Endometrial microvascular endothelial cells (primary cell): Measurements from ENCODE around the gene ZNF586. TPM values are rescaled to one million over a fixed set of nuclear protein-coding genes. Genes with fewer than 3 reads are reported as not detected.
"Not testable (repeated sequence)": the region's sequence is repeated elsewhere in the genome, so short reads cannot be mapped to it uniquely, and the experiment has no call there.

ENCODE experiments used
- in situ Hi-C: cut with HindIII; loops from 2 replicates; pipeline ENCODE4 v1.10.0; 2017; ENCODE audit warnings: low sequenced_read_pairs, low pct_unique_long_range_greater_than_20kb; ENCODE audit errors: inconsistent ontology term
- total RNA-seq: library from RNA; depleted of rRNA; stranded (reverse); fragments of >200 nt; gene quantifications from one replicate; pipeline ENCODE4 v1.2.3, GENCODE V29; 2015; ENCODE audit errors: inconsistent ontology term

The ZNF586 gene
- total RNA-seq, 1 donor from 2014 or later: 11.5 TPM

DNA sequence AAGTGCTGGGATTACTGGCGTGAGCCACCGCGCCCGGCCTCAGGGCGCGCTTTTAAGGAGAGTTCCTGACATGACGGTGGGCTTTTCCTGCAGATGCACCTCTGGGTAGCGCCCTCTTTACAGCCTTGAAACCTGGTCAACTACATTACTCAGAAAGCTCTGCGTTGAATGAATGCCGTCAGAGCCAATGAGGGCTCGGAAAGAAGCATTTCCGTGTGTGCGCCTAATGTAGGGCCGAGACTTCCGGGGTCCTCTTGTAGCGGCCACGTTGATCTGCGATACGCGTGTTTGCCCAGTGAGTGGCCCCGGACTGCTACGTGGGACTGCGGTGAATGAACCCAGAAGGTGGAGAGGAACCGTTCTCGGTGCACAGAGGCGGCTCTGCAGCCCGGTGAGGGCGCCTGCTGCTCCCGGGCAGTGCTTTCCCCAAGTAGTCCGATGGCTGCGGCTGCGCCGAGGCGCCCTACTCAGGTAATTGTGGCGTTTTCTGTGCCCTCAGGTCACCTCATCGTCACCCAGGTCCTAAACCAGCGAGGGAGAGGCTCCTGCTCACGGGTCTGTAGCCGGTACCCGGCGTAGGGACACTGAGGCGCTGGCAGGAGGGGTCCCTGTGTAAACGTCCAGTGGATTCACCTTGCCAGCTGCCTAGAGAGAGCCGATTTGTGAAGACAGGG, 50.1 kb downstream of the ZNF586 start:
- in situ Hi-C loops: no loop called here

DNA sequence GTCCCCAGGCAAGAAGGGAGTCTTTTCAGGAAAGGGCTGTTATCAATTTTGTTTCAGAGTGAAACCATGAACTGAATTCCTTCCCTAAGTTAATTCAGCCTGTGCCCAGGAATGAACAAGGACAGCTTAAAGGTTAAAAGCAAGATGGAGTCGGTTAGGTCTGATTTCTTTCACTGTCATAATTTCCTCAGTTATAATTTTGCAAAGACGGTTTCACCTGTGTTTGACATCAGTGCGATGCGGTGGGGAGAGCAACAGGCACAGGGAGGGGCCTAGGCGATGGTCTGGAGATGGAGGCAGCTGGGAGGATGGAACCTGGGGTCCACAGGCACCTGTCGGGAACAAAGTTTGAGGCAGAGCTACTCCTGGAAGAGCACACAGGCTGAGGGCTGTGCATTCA, 51.1 kb downstream of the ZNF586 start:
- in situ Hi-C loops: no loop called here

DNA sequence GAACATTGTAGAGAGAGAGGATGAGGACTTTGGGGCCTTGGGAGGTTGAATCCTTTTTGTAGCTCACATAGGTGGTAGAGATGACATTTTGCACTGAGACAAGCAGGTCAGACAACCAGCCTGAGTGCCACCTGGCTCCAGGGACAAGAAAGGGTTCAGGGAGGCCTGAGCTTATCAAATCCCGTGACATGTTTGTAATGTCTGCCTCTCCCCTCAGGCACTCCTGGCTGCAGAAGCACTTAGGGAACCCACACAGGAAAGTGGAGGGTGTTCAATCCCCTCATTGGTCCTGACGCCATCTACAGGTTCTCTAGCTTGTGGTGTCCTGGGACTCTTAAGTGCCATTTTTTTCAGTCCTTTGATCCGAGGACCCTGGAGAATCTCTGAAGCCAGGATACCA, 51.6 kb downstream of the ZNF586 start:
- in situ Hi-C loops: not testable (repeated sequence)

DNA sequence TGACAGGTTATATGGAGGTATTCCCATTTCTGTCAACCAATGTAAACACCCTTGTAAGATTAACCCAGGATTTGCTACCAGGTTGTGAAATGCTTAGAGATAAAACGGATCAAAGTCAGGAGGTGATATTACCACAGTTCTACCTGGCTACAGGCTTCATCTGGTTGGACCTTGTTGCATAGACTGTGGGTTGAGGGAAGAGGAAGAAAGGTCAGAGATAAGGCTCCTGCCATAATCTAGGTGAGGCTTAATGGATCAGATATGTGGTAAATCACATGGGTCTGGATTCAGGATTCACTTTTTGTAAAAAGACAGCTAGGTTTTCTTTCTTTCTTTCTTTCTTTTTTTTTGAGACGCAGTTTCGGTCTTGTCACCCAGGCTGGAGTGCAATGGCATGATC, 52.0 kb downstream of the ZNF586 start:
- in situ Hi-C loops: not testable (repeated sequence)

DNA sequence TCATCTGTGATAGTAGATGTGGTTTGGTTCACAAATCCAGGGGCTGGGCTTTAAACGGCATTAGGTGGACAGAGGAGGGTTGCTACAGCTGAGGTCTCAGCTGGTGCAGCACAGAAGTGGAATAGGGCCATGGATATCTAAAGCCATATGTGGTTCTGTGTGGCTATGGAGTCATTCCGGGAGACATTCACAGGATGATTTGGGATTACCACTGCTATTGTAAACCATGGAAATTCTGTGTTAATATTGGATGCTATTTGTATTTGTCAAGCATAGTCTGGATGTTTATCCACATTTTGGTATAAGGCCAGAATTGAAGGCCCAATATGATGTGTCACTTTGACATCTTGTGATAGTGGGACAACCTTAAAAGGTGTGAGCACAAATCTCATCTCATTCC, 53.7 kb downstream of the ZNF586 start:
- in situ Hi-C loops: not testable (repeated sequence)

DNA sequence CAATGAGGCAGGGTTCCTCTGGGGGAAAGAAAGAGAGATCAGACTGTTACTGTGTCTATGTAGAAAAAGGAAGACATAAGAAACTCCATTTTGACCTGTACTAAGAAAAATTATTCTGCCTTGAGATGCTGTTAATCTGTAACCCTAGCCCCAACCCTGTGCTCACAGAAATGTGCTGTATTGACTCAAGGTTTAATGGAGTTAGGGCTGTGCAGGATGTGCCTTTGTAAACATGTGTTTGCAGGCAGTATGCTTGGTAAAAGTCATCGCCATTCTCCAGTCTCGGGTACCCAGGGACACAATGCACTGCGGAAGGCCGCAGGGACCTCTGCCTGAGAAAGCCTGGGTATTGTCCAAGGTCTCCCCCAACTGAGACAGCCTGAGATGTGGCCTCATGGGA, 54.1 kb downstream of the ZNF586 start:
- in situ Hi-C loops: not testable (repeated sequence)

DNA sequence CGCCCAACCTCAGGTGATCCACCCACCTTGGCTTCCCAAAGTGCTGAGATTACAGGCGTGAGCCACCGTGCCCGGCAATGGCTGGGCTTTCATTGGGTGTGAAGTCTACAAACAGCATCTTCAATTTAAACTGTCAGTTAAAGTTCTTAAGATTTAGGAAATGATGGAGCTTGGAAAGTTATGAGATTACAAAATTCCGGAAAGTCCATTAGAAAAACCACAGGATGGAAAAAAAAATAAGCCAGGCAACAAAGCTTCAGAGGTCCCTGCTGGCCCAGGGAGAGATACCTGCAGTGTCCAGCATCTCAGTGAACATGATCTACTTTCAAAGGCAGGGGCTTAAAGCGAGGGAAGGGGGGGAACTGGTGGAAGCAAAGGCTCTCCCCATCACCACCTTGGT, 56.0 kb downstream of the ZNF586 start:
- in situ Hi-C loops: no loop called here

DNA sequence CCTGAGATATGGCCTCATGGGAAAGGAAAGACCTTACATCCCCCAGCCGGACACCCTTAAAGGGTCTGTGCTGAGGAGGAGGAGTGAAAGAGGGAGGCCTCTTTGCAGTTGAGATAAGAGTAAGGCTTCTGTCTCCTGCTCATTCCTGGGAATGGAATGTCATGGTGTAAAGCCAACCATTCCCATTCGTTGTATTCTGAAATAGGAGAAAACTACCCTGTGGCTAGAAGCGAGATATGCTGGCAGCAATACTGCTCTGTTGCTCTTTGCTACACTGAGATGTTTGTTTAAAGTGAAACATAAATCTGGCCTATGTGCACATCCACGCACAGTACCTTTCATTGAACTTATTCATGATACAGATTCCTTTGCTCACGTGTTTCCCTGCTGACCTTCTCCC, 59.8 kb downstream of the ZNF586 start:
- in situ Hi-C loops: no loop called here

DNA sequence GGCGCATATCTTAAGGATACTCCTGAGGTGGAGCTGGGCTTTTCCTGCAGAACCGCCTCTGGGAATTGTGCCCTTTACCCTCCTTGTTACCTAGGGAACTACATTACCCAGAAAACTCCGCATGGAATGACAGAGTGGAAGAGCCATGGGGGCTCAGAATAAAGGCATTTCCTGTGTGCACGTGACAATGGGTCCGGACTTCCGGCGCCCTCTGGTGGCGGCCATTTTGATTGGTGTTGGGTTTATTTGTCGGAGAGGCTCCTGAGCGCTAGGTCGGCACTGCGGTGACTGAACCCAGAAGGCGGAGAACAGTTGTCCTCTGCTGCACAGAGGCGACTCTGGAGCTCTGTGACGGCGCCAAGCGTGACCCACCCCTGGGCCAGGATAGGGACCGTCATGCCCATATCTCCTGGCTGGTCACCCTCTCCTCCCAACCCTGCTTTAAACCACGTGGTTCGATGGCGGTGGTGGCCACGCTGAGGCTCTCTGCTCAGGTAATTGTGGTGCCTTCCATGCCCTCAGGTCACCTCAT, 60.7 kb downstream of the ZNF586 start, which contains the start of gene ZNF587B:
Gene ZNF587B, plus strand, starts transcription at position 229 of the 532 bp plus-strand sequence. Its CDS starts 230 bp downstream, at position 459.
- in situ Hi-C loops: no loop called here

Other genes with a start within 250 kb of the ZNF586 start
- gene ZNF549, start 242.3 kb upstream of the ZNF586 start, total RNA-seq: 1.0 TPM
- gene ZNF550, start 209.8 kb upstream of the ZNF586 start, total RNA-seq: 3.1 TPM
- 2.5 TPM for gene ZNF416, start 190.8 kb upstream of the ZNF586 start, total RNA-seq
- 0.28 TPM for gene ZIK1, start 185.5 kb upstream of the ZNF586 start, total RNA-seq
- 14.5 TPM for gene ZNF530, start 169.8 kb upstream of the ZNF586 start, total RNA-seq
- 5.9 TPM for gene ZNF134, start 155.4 kb upstream of the ZNF586 start, total RNA-seq
- gene ZNF211, start 136.5 kb upstream of the ZNF586 start, total RNA-seq: 1.7 TPM
- not detected for gene ZSCAN4, start 100.7 kb upstream of the ZNF586 start, total RNA-seq
- gene ZNF551, start 87.7 kb upstream of the ZNF586 start, total RNA-seq: 5.1 TPM
- gene ZNF154, start 60.5 kb upstream of the ZNF586 start, total RNA-seq: under 0.01 TPM
- 4.1 TPM for gene ZNF671, start 42.1 kb upstream of the ZNF586 start, total RNA-seq
- gene ZNF776, start 22.9 kb upstream of the ZNF586 start, total RNA-seq: 6.3 TPM
- 3.4 TPM for gene ZNF552, start 45.2 kb downstream of the ZNF586 start, total RNA-seq
- 7.4 TPM for gene ZNF587B, start 60.6 kb downstream of the ZNF586 start, total RNA-seq
- gene ZNF587, start 80.2 kb downstream of the ZNF586 start, total RNA-seq: 35.4 TPM
- 1.7 TPM for gene ZNF814, start 119.4 kb downstream of the ZNF586 start, total RNA-seq
- gene ZNF417, start 146.9 kb downstream of the ZNF586 start, total RNA-seq: 4.8 TPM
- gene ZNF418, start 165.7 kb downstream of the ZNF586 start, total RNA-seq: under 0.01 TPM
- gene ZNF256, start 178.0 kb downstream of the ZNF586 start, total RNA-seq: 0.84 TPM
- not detected for gene C19orf18, start 204.9 kb downstream of the ZNF586 start, total RNA-seq
- 11.5 TPM for gene ZNF606, start 233.1 kb downstream of the ZNF586 start, total RNA-seq